HG02571 (cell line): ENCODE data around the gene IZUMO3.
"Not testable (repeated sequence)": the region's sequence is repeated elsewhere in the genome, so short reads cannot be mapped to it uniquely, and the experiment has no call there.

Source experiments
- ATAC-seq: cut with Tn5 transposase; IDR thresholded peaks from one replicate; pipeline ENCODE4 v1.9.1; 2021; ENCODE audit warnings: mild to moderate bottlenecking, moderate library complexity; ENCODE audit not compliant: unreplicated experiment

The IZUMO3 gene

GRCh38 chr9:24545847-24546522 lies at the start of gene IZUMO3:
IZUMO3 (minus strand) TSS chr9:24545897; CDS start chr9:24545649, 248 bp downstream.
- ATAC-seq = no peak

- ATAC-seq = no peak
Measured at GRCh38 chr9:24594234-24594850, 48.6 kb upstream of the IZUMO3 start.

- ATAC-seq = no peak
Measured at GRCh38 chr9:24590432-24590831, 44.7 kb upstream of the IZUMO3 start.

GRCh38 chr9:24587883-24588282 lies 42.2 kb upstream of the IZUMO3 start:
- ATAC-seq = no peak

GRCh38 chr9:24582146-24583126 lies 36.7 kb upstream of the IZUMO3 start:
- ATAC-seq = no peak

- not testable (repeated sequence) for ATAC-seq
Measured at GRCh38 chr9:24580005-24580404, 34.3 kb upstream of the IZUMO3 start.

GRCh38 chr9:24572406-24572805 lies 26.7 kb upstream of the IZUMO3 start:
- no peak for ATAC-seq

GRCh38 chr9:24561957-24562356 lies 16.3 kb upstream of the IZUMO3 start:
- ATAC-seq = no peak

- no peak for ATAC-seq
Measured at GRCh38 chr9:24553183-24553552, 7.5 kb upstream of the IZUMO3 start.

GRCh38 chr9:24552526-24553182 lies 7.0 kb upstream of the IZUMO3 start:
- no peak for ATAC-seq

- ATAC-seq = no peak
Measured at GRCh38 chr9:24545285-24545684, 412 bp downstream of the IZUMO3 start.

- ATAC-seq = no peak
Measured at GRCh38 chr9:24518545-24518944, 27.2 kb downstream of the IZUMO3 start.

- ATAC-seq = no peak
Measured at GRCh38 chr9:24516463-24516862, 29.2 kb downstream of the IZUMO3 start.

GRCh38 chr9:24509850-24510249 lies 35.8 kb downstream of the IZUMO3 start:
- no peak for ATAC-seq

- ATAC-seq = no peak
Measured at GRCh38 chr9:24504521-24504920, 41.2 kb downstream of the IZUMO3 start.

GRCh38 chr9:24502206-24502937 lies 43.3 kb downstream of the IZUMO3 start:
- no peak for ATAC-seq

GRCh38 chr9:24500761-24501160 lies 44.9 kb downstream of the IZUMO3 start:
- ATAC-seq = no peak

- no peak for ATAC-seq
Measured at GRCh38 chr9:24498632-24499031, 47.1 kb downstream of the IZUMO3 start.

- no peak for ATAC-seq
Measured at GRCh38 chr9:24497671-24498070, 48.0 kb downstream of the IZUMO3 start.
